ENCODE measurements around the gene REEP2. TPM values are rescaled to one million over a fixed set of nuclear protein-coding genes. Genes with fewer than 3 reads are reported as not detected.

The REEP2 gene
- total RNA-seq, 1 donor from 2014 or later = 7.6 TPM

DNA sequence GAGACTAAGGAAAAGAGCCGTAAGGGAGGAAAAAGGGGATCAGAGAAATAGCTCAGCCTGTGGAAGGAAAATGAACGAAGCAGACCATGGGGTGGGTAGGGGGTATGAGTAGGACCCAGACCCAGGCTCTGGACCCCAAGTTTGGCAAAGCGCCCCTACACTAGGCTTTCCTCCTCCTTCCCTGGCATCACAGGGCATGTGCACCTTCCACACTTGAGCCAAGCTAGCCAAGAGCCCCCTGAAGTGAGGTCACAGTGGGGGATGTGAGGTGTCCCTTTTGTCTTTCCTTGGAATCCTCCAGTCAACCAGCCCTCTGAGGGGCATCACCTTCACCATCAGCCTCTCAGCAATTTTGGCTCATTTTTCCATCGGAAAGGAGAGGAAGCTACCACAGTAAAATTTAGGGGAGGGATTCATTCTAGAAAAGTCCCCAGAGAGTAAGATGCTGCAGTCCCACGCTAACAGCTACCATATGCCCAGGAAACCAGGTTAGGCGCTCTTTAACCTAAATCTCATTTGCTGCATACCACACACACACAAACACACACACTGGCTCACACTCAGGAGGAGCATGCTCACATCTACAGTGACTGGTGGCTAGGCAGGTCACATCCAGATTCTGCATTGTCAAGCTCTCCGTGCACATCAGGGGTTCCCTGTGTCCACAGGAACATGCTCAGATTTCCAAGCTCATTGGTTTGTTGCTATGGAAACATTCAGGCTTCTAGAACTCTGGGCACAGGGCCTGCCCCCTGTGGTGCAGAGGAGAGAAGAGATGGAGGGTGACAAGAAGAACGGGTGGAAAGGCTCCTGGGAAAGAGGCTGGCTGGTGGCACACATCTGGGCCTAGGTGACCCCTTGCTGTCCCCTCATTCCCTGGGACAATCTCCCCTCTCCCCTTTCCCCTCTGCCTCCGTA lies 9.9 kb downstream of the REEP2 start:
- no peak for DNase-seq (ENCODE audit: extremely low read depth, low read depth, low spot score)

DNA sequence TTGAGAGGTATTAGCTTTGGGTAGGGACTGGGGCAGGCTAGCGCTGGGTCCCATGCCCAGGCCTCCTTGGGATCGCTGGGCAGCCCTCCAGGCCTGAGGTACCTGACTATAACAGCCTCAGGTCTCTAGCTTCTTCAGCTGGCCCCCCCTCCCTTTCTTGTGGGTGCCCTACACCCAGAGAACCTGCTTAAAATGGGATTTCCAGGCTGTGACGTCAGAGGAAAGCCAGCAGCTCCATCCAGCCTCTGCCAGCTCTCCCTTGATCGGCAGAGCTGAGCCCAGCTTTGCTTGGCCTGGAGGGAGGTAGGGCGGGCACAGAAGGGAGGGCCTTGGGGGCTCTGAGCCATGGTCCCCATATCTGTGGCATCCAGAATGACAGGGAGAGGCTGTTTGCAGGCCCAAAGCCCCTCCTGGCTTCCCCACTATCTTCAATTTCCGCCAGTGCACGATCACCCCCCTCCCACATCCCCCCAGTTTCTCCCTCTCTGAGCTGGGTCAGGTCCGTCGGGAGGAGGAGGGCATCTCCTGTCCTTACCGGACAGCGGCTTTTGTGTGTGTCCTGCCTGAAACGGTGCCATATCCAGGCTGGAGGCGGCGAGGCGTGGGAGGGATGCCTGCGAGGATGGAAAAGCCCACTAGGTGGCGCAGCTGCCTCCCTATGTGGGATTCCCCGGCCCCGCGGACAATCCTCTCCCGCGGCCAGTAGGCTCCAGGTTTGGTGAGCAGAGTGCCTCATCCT lies 10.8 kb downstream of the REEP2 start:
- DNase-seq (ENCODE audit: extremely low read depth, low read depth, low spot score) = no peak

DNA sequence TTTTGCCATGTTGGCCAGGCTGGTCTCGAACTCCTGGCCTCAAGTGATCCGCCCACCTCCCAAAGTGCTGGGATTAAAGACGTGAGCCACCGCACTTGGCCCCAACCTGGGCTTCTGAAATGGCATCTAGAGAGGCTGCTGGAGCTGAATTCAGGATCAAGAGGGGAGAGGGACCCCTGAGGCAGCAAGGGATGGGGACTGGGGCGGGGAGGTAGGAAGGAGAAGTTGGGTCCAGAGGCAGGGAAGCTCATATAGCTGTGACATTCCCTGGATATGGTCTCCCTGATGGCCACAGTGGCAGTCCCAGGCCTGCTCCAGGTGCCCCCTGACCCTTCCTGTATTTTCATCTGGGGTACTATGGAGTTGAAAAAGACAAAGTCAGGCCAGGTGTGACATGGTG lies 12.1 kb downstream of the REEP2 start:
- DNase-seq (ENCODE audit: extremely low read depth, low read depth, low spot score) = no peak

DNA sequence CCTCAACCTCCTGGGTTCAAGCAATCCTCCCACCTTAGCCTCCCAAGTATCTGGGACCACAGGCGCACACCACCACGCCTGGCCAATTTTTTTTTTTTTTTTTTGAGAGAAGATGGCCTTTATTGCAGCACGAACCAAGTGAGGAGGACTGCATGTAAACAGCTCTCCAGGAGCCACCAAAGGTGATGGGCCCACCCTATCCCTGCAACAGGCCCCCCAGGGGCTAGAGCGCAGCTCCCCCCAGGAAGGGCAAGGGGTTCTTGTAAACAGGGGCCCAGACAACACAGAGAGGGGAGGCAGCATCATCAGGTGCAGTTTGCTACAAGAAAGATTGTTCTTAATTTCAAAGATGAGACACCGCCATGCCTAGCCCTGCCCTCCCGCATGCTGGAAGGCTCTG lies 13.9 kb downstream of the REEP2 start:
- no peak for DNase-seq (ENCODE audit: extremely low read depth, low read depth, low spot score)

DNA sequence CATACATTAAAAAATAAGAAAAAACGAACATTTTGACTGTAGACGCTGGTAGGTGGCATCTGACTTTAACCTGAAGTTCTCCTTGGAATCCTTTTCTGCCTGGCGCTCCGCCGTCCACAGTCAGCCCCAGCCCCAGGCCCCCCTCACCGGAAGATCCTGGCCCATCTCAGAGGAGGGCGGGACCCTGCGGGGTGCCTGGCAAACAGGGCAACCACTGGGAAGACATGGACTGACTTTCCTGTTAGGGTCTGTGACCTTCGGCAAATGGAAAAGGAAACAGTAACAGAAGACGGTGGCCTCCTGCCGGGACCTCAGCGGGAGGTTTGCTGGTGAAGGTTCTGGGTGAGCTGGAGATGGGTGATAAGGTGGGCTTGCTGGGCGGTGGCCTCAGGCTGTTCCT lies 14.7 kb downstream of the REEP2 start:
- no peak for DNase-seq (ENCODE audit: extremely low read depth, low read depth, low spot score)

DNA sequence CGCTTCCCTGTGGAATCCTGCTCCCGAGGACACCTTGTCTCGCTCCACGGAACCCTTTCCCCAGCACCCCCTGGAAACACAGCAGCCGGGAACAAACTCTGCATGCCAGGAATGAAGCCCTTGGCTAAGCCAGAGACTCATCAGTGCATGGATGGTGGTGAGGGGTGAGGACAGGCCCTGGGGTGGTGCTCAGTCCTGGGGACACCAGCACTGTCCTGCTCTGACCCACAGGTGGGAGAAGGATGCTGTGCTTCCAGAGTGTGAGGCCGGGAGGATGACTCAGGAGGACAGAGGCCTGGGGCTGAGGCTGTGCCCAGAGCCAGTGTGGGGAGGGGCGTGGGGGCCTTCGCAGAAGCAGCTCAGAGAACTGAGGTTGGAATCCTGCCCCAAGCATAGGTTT lies 15.3 kb downstream of the REEP2 start:
- DNase-seq (ENCODE audit: extremely low read depth, low read depth, low spot score) = no peak

DNA sequence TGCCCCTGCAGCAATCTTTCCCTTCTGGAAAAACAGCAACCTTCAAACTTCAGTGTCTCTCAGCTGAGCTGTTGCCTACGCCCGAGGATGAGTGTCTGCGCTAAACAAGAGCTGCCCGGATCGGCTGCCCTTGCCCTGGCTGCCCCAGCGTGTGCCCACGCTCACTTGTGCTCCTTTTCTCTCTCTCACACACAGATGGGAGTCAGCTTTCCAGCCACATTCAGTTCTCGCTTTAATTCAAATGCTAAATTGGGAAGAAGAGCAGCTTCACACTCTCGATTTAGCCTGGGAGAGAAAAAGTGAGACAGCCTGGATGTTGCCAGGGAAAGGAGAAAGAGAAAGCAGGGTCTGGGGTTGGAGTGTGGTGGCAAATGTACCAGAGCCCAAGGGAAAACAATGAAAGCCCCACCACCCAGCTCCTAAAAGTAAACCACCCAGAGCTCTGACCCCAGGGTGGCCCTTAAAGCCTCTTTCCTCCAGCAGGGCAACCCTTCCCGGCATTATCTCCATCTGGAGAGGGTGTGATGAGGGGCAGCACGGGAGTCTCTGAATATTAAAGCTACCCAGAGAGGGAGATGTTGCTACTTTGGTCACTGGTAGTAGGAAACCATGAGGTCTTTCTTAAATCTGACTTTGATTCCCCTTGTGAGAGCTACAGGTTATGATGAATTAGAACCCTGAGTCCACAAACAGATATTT lies 16.5 kb downstream of the REEP2 start:
- DNase-seq (ENCODE audit: extremely low read depth, low read depth, low spot score) = no peak

DNA sequence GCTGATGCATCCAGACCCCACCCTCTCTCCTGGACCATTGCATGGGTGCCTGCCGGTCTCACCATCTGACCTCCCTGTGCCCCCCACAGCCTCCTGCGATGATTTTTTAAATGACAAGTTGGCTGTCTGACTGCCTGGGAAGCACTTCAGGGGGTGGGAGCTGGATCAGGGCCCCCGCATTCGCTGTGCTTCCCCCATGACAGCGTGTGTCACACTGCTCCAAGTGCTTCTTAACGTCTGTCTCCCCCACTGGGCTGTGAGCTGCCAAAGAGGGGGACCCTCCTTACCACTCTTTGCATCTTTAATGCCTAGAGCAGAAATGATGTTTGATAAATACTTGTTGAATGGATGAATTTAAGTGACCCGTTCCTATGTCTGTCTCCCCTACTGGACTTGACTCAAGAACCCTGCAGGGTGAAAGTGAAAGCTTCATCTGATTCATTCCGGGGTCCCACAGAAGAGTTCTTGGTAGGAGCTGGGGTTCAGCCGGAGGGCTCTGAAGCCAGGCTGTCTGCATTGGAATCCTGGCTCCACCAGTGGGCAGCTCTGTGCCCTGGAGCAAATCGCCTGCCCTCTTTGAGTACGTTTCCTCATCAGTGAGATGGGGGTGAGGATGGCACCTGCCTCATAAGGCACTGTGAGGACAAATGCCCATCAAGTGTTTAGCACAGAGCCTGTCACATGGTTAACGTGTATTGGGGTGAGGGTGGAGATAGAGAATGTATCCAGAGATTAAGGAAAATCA lies 18.8 kb downstream of the REEP2 start:
- no peak for DNase-seq (ENCODE audit: extremely low read depth, low read depth, low spot score)

DNA sequence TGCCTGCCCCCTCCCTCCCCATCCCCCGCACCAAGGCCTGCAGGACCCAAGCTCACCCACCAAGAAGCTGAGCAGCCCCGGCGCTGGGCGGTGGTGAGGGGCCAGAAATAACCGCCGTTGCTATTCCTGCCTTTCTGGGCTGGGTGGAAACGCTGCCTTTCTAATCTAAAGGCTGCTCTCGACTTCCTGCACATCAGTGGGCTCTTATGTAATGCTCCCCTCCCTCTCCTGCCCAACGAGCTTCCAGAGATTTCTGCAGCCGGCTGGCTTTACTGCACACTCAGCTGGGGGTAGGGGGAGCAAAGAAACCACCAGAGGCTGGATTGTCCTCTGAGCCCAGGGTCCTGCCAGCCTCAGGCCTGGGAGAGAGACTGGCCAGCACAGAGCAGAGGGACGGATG lies 19.5 kb downstream of the REEP2 start:
- DNase-seq (ENCODE audit: extremely low read depth, low read depth, low spot score) = no peak

DNA sequence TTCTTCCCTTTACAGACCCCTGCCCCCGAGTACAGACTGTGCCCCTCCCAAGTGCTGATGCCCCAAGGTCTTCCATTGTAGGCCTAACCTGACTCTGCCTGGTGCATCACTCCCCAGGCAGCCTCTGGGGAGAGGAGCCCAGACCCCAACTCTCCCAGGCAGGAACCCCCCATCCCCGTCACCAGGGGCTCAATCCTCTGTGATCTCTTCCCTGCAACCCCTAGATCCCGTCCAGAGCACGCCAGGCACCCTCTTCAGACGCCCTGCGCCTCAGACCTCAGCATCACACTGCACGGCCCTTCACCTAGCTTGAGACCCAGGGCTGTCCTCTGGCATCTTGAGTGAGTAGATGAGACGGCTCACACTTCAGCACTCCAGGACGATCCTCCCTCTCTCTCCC lies 20.0 kb downstream of the REEP2 start:
- no peak for DNase-seq (ENCODE audit: extremely low read depth, low read depth, low spot score)

DNA sequence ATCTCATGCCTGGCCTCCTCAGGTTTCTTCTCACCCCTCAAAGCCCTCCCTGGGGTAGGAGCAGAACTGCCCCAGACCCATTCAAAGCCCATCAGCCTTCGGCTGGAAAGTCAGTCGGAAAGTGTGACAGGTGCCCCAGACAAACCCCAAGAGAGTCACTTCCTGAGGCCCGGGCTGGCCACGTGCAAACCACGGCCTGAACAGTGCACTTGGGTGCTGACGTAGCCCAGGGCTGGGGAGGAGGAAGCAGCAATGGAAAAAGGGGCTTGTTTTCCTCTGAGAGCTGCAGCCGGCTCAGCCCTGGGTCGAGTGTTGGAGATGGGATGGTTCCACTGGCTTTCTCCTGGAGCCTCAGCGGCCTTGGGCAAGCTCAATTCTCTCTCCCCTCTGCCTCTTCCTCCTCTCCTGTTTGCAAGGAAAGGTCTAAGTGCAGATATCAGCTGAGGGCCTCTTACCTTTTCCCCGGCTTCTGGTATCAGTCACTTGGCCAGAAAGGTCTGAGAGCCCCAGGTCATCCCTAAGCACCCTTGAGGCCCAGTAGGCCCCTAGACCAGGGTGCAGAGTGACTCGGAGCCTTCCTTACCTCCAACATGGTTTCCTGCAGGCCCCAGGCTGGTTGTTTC lies 20.6 kb downstream of the REEP2 start:
- no peak for DNase-seq (ENCODE audit: extremely low read depth, low read depth, low spot score)

DNA sequence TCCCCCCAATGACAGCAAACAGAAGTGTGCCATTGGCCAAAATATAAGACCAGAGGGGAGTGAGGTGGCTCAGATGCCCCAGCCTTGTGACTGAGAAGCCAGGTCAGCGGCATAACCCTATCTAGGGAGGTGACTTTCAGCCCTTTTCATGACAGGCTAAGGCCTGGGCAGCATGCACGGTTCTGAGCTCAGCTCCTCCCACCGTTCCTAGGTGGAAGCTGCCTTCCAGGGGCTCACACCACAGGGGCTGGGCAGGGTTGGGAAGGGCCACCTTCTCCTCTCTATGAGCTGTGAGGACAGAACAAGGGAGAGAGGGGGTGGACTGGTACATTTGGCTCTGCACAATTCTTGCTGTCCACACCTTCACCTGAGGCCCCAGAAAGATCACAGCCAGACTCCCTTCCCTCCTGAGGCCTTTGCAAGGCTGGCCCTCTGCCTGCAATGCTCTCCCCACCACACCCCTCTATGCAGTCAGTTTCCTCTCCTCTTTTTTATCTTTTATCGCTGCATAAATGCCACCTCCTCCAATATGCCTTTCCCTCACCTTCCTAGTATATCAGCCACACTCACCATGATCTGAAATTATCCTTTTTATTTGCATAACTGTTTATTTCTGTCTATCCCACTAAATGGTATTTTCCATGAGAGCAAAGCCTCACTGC lies 21.3 kb downstream of the REEP2 start:
- DNase-seq (ENCODE audit: extremely low read depth, low read depth, low spot score) = no peak

DNA sequence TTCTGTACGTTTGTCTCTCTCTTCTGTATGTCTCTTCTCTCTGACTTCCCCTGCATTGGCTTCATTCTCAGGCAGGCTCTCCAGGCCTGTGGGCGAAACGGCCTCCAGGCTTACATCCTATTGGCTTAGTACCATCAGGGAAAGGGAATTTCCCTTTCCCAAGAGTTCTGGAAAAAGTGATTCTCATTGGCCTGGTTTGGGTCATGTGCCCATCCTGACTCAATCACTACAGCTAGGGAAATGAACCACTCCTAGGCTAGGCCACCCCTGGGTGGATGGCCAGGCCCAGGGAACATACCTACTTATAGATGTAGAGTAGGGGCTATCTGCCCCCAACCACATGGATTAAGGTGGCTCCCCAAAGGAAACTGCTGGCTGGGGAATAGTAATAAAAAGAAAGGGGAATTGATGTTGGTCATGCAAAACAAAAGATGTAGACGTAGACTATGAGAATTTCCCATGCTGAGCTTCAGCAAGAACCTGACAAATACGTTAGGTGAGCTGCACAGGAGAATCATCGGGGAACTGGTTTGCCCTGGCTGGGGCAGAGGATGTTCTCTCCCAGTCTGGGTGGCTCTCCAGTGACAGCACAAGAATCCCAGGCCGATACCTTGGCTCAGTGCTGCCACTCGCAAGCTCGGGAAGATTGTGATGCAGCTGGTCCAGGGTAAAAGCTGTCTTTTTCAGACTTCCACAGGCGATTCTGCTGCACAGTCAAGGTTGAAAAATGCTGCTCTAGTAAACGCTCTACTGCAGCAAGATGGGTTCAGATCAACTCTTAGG lies 22.7 kb downstream of the REEP2 start:
- no peak for DNase-seq (ENCODE audit: extremely low read depth, low read depth, low spot score)

DNA sequence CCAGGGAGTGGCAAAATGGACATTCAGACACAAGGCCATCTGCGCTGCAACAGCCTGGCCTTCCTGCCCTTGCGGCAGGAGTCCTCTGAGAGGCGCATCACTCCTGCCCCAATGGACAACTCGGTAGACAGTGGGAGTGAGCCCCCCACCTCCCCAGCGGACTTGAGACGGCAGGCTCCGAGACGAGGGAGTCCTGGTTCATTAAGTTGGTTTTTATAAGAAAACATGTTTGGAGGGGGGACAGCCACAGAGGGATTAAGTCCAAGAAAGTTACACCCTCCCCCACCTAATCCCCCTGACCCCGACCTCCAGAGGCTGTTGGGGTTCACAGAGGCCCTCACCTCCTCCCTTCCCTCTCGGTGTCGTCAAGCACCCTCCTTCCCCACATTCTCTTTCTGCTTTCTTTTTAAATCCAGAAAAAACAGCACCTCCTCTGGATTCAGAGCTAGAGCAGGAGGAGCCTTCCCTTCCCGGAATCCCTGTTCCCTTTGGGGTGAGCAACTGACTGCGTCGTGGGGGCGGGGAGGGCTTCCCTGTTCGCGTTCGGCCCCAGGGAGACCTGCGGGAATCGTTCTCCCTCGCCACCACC lies 24.7 kb downstream of the REEP2 start:
- DNase-seq (ENCODE audit: extremely low read depth, low read depth, low spot score) = no peak

DNA sequence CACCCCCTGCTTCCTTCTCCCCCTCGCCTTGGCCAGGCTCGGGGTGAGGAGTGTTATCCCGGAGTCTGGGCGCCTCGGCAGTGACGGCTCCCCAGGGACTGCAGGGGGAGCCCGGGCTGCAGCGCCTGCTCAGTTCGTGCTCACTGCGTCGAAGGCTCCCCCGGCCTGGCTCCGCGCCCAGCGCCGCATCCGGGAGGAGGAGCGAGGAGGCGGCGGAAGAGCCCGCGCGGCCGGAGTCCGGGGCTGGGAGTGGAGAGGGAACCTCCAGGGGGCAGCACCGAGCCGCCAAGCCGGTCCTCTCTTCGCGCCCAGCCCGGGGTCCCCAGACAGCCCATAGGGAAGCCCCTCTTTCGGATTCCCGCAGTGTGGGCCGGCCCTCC lies 25.1 kb downstream of the REEP2 start:
- DNase-seq (ENCODE audit: extremely low read depth, low read depth, low spot score) = no peak

DNA sequence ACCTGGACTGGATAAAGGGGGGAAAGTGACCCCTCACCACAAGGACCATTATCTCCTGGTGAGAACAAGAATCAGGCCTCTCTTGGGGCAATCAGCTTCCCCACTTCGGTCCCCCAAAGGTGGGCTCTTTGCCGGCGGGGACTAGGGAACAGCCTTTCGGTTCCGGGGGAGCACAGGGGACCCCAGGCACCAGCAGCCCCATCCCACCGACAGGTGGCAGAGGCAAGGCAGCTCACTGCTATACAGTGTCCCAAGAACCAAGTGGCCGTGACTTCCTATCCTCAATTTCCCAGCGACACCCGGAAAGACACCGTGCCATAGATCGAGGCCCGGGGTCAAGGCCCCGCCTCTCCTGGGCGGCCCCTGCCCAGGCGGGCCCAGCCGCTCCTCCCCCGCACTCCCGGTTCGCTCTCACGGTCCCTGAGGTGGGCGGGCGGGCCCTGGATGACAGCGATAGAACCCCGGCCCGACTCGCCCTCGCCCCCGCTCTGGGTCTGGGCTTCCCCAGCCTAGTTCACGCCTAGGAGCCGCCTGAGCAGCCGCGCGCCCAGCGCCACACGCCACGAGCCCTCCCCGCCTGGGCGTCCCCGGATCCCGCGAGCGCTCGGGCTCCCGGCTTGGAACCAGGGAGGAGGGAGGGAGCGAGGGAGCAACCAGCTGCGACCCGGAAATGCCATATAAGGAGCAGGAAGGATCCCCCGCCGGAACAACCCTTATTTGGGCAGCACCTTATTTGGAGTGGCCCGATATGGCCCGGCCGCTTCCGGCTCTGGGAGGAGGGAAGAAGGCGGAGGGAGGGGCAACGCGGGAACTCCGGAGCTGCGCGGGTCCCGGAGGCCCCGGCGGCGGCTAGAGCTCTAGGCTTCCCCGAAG lies 25.8 kb downstream of the REEP2 start:
- DNase-seq (ENCODE audit: extremely low read depth, low read depth, low spot score) = peak; percentile 93

DNA sequence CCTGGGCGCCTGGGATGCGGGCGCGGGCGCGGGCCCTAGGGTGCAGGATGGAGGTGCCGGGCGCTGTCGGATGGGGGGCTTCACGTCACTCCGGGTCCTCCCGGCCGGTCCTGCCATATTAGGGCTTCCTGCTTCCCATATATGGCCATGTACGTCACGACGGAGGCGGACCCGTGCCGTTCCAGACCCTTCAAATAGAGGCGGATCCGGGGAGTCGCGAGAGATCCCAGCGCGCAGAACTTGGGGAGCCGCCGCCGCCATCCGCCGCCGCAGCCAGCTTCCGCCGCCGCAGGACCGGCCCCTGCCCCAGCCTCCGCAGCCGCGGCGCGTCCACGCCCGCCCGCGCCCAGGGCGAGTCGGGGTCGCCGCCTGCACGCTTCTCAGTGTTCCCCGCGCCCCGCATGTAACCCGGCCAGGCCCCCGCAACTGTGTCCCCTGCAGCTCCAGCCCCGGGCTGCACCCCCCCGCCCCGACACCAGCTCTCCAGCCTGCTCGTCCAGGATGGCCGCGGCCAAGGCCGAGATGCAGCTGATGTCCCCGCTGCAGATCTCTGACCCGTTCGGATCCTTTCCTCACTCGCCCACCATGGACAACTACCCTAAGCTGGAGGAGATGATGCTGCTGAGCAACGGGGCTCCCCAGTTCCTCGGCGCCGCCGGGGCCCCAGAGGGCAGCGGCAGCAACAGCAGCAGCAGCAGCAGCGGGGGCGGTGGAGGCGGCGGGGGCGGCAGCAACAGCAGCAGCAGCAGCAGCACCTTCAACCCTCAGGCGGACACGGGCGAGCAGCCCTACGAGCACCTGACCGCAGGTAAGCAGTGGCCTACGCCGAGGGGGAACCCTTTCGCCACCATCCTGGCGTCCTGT lies 26.6 kb downstream of the REEP2 start, which contains the start of gene EGR1:
Gene EGR1, plus strand, starts transcription at position 219 of the 864 bp plus-strand sequence. Its CDS starts 283 bp downstream, at position 502.
- DNase-seq (ENCODE audit: extremely low read depth, low read depth, low spot score) = no peak

Measured in glomerular endothelial cell (primary cell).